ENCODE measurements around the gene NRSN2. TPM values are rescaled to one million over a fixed set of nuclear protein-coding genes. Genes with fewer than 3 reads are reported as not detected.
"Not testable (repeated sequence)": the region's sequence is repeated elsewhere in the genome, so short reads cannot be mapped to it uniquely, and the experiment has no call there.

Gene NRSN2
- polyA plus RNA-seq, 4 donors = 45.3 to 56.4 (median 49.5) TPM

DNA sequence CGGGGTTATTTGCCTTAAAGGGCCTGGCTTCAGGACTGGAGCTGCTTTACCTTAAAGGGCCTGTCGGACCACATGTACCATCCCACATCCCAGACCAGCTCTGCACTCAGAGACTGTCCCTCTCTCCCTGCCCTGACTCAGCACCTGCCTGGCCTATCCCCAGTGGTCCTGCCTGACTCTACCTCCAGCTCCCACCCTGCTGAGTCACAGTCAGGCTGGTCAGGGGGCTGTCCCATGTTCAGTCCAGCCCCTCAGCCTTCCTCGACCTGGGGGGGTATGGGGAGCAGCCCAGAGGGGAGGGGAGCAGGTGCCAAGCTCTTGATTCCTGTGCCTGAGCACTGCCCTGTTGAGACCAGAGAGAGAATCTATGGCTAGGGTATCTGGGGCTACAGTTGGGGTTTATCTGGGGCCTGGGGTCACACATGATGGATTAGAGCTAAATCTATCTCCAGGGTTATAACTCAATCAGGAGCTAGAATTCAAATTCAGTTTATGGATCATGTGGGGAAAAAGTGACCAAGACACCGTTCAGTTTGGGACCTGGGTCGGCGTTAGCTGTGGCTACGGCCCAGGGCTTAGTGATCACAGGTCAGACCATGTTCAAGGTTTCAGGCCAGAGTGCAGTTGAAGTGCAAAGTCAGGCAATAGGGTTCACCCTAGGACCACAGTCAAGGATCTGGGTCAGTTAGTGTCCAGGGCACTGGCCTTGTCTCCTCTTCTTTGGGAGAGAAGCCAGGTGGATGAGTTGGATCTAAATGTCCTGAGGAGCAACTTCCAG is 24.3 kb downstream of the NRSN2 start:
- no peak for DNase-seq (ENCODE audit: low read depth in 4 of 4, low spot score in 2 of 4)

DNA sequence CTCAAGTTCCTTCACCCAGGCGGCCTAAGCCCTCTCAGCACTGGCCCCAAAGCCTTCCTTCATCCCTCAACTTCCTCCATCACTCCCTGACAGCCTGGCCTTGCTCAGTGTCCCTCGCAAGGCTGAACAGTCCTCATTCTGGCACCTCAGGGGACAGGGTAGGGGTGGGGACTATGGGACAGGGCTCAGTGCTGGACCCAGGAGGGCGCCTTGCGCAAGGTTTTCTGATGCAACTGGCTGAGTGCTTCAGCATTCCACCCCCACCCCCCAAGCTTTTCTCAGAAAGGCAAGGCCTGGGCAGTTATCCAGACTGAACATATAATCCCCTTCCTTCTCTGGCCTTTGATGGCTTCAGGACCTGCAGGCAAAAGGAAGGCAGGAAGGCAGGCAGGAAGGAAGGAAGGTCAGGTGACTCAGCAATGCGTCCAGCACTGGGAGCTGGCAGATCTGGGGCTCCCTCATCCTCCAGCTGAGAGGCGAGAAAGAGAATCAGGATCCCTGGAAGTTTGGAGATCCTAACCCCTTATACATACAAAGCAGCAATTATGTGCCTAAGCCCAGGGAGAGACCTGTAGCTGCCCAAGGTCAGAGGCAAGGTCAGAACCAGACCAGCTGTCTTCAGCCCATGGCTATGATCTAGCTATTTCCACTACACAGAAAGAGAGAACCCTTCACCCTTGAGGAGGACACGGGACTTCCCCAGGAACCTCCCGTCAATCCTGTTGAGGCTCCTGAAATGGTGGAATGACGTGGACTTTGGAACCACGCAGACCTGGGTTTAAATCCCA is 25.0 kb downstream of the NRSN2 start:
- DNase-seq (ENCODE audit: low read depth in 4 of 4, low spot score in 2 of 4) = no peak

DNA sequence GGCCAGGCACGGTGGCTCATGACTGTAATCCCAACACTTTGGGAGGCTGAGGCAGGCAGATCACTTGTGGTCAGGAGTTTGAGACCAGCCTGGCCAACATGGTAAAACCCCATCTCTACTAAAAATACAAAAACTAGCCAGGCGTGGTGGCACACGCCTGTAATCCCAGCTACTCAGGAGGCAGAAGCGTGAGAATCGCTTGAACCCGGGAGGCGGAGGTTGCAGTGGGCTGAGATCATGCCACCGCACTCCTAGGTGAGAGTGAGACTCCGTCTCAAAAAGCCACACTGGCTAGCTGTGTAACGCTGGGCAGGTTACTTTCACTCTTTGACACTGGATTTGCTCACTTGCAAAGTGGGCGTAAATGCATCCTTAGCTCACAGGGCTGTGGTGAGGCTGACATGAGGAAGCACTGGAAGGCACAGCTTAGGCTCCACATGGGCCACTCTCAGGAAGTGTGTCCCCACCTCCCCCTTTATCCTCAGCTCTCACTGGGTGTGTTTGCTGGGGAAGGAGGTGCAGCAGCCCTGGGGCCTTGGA is 25.7 kb downstream of the NRSN2 start:
- DNase-seq (ENCODE audit: low read depth in 4 of 4, low spot score in 2 of 4) = not testable (repeated sequence)

DNA sequence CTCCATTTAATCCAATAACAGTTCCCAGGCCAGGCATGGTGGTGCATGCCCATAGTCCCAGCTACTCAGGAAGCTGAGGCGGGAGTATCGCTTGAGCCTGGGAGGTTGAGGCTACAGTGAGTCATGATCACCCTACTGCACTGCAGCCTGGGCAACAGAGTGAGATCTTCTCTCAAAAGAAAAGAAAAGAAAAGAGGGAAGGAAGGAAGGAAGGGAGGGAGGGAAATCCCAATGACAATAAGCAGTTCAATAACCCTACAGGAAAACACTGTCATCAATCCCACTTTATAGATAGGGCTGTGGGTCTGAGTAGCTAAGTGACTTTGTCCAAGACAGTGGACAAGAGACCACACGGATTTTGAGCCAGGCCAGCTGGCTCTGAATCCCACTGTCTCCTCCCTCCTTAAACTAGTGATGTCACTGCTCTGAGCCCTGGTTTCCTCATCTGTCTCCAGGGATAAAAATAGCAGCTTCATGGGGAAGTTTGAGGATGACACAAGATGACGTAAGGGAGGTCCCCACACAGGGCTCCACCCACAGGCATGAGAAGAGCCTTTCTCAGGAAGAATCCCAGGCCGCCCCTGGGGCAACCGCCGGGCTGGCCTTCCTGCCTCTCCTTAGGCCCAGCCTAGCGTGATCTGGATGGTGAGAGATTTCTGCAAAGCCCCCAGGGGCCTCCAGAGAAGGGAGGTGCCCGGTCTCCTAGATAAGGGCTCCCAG is 26.4 kb downstream of the NRSN2 start:
- no peak for DNase-seq (ENCODE audit: low read depth in 4 of 4, low spot score in 2 of 4)

DNA sequence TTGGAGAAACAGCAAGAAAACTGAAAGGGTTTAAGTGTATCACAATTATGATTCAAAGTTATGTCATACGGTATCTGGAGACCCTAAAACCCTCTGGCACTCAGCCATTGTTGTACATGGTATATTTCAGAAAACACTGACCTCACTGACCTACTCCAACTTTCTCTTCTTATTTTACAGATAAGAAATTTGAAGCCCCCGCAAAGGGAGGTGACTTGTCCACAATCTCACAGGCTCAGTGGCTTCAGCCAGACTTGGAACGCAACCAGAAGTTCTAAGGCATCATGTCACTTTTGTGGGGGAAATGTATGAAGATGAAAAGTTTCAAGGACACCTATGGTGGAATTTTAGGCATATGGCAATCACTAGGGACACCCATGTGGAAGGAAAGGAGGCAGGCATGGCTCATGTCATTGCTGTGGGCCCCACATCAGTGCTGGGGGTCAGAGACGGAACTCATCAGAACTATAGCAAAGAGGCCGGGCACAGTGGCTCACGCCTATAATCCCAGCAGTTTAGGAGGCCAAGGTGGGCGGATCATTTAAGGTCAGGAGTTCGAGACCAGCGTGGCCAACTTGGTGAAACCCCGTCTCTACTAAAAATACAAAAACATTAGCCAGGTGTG is 28.5 kb downstream of the NRSN2 start:
- no peak for DNase-seq (ENCODE audit: low read depth in 4 of 4, low spot score in 2 of 4)

DNA sequence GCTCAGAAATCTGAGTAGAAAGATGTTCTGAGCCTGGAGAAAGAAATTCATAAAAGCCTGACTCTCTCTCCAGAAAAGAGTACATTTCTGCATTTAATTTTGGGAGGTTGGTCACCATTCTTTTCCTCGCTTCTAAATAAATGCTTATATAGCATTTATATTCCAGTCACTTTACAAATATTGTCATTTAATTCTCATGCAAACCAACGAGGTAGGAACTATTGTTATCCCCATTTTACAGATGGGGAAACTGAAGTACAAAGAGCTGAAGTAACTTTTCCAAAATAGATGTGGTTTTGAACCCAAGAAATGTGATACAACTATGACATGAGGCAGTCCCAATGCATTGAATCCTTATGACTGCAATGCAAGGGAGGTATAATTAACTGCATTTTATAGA is 29.2 kb downstream of the NRSN2 start:
- DNase-seq (ENCODE audit: low read depth in 4 of 4, low spot score in 2 of 4) = no peak

DNA sequence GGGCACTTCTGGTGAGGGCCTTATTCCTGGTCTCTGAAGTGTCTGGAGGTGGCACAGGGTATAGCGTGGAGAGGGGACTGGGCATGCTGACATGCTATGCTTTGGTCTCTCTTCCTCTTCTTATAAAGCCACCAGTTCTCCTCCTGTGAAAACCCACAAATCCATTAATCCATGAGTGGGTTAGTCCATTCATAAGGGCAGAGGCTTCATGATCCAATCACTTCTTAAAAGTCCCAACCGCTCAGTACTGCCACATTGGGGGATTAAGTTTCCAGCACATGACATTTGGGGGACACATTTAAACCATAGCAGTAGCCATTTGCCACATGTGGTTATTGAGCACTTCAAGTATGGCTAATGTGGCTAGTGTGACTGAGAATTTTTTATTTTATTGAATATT is 29.8 kb downstream of the NRSN2 start:
- DNase-seq (ENCODE audit: low read depth in 4 of 4, low spot score in 2 of 4) = no peak

DNA sequence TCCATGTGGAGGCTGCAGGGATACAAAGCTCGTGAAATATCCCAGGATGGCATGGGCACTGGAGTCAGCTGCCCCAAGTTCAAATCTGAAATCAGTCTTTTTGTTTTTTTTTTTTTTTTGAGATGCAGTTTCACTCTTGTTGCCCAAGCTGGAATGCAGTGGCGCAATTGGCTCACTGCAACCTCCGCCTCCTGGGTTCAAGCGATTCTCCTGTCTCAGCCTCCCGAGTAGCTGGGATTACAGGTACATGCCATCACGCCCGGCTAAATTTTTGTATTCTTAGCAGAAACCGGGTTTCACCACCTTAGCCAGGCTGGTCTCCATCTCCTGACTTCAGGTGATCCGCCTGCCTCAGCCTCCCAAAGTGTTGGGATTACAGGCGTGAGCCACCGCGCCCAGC is 30.7 kb downstream of the NRSN2 start:
- not testable (repeated sequence) for DNase-seq (ENCODE audit: low read depth in 4 of 4, low spot score in 2 of 4)

DNA sequence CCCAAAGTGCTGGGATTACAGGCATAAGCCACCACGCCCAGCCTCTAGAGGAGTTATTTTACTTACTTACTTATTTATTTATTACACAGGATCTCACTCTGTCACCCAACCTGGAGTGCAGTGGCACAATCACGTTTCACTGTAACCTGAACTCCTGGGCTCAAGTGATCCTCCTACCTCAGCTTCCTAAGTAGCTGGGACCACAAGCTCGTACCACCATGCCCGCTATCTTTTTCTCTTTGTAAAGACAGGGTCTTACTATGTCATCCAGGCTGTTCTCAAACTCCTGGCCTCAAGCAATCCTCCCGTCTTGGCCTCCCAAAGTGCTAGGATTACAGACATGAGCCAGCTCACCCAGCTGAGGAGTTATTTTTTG is 32.0 kb downstream of the NRSN2 start:
- no peak for DNase-seq (ENCODE audit: low read depth in 4 of 4, low spot score in 2 of 4)

DNA sequence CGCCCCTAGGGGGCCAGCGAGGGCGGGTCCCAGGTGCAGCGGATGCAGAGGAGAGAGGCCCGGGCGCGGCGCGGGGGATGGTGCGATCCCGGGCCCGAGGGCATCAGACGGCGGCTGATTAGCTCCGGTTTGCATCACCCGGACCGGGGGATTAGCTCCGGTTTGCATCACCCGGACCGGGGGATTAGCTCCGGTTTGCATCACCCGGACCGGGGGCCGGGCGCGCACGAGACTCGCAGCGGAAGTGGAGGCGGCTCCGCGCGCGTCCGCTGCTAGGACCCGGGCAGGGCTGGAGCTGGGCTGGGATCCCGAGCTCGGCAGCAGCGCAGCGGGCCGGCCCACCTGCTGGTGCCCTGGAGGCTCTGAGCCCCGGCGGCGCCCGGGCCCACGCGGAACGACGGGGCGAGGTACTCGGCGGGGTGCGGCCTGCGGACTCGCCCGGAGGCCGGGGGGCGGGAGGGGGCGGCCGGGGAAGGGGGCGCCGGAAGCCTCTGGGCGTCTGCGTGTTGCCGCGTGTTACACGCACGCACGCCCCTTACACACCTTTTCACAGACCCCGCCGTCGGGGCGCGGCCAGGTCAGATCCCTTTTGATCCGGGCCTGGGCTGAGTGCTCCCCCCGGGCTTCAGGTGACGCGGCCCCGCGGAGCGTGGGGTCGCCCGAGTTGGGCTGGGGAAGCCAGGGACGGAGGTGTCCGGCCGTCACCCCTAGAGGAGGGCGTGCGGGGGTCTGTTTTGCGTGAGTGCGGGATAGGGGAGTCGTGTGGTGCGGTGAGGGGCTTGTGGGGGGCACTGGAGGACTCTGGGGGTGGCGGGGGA is 34.1 kb downstream of the NRSN2 start:
- no peak for DNase-seq (ENCODE audit: low read depth in 4 of 4, low spot score in 2 of 4)

DNA sequence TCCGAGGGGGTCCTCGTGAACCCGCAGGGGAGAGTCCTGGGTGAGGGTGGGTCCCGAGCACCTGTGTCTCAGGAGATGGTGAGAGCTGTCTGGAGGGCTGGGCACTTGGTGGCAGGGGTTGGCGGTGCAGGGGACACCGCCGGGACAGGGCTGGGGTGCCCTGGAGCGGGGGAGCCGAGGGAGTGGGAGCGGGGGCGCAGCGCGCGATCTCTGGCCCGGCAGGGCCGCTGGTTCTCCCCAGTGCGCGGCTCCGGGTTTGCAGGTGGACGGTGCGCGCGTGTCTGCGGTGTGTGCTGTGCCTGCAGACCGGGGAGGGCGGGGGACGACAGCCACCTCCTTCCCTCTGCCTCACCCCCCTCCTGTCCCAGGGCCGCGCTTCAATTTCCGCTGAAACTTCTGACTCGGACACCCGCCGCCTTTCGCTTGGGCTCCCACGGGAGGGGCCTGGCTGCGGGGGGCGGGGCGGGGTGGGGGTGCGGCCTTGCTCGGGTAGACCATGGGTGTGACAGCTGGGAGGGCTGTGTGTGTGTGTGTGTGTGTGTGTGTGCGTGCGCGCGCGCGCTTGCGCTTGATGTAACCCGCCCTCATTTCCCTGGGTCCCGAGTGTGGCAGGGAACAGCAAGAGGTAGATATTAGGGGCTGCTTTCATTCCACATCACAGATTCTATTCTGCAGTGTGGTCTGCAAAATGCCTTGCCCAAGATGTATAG is 34.8 kb downstream of the NRSN2 start:
- DNase-seq (ENCODE audit: low read depth in 4 of 4, low spot score in 2 of 4) = no peak

DNA sequence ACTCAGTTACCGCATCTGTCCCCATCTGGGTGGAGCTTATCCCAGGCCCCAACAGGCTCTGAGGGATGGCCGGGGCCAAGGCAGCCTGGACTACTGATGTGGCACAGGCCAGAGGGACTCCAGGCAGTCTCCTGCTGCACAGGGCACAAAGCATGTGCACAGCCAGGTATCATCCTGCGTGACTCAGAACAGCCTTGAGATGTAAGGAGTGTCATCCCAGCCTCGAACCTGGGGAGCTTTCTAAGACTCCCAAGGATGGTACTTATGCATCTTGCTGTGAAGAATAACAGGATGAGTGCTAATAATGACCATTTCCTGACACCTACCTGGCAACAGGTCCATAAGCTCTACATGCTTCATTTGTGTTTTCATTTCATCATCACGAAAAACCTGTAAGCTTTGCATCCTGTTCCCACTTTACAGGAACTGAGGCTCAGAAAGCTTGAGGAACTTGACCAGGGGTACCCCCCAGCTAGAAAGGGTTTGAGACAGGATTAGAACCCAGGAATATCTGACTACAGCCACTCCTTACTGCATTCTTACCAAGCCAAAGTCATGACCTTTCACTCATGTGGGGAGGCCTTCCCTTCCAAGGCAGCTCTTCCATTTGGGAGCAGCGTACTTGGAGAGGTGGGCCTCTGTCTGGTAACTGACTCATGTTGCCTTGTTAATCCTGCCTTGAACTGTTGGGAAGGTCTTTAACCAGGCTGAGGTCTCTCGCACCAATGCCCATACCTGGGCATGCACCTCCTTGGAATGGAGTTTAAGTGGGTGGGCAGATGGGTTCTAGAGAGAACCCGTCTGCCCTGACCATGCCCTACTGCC is 35.6 kb downstream of the NRSN2 start:
- DNase-seq (ENCODE audit: low read depth in 4 of 4, low spot score in 2 of 4) = no peak

DNA sequence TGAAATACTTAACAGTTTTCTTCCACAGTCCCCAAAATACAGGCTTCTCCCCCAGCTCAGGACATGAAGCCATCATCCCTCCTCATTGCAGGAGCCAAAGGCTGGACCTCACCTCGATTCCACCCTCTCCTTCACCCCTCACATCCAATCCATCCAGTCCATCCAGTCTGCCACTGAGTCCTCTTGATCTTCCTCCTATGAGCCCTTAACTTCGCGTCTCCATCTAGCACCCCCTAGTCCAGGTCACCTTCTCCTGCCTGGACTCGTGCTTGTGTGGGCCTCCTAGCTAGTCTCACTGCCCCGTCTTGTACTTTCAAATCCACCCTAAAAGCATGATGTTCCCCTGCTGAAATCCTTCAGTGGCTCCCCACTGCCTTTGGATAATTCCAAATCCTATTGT is 37.0 kb downstream of the NRSN2 start:
- DNase-seq (ENCODE audit: low read depth in 4 of 4, low spot score in 2 of 4) = no peak

DNA sequence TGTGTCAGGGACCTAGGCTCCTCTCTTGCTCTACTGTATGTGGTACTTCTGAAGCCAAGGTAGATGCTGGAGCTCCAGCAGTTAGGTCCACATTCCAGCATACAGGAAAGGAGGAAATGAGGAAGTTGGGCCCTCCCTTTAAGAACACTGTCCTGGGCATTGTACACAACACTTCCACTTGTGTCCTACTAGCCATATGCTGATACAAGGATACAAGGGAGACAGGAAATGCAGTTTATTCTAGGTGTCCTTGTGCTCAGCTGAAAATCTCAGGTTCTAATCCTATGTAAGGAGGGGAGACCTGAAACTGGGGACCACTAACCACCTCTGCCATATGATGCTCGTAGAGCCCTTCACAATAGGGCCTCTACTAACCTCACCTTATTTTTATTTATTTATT is 37.8 kb downstream of the NRSN2 start:
- no peak for DNase-seq (ENCODE audit: low read depth in 4 of 4, low spot score in 2 of 4)

DNA sequence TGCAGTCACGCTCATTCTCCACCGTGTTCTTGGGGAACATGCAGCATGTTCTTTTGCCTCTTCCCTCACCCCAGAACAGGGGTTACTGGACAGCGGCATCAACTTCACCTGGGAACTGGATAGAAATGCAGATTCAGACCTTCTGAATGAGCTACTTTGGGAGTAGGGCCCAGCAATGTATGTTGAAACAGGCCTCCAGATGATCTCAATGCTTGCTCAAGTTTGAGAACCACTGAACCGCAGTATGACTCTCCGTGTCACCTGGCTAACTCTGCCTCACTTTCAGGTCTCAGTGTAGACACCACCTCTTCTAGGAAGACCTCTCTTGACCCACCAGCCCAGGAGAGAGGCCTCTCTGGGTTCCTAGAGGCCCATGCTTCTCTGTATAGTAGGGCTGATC is 38.5 kb downstream of the NRSN2 start:
- DNase-seq (ENCODE audit: low read depth in 4 of 4, low spot score in 2 of 4) = no peak

DNA sequence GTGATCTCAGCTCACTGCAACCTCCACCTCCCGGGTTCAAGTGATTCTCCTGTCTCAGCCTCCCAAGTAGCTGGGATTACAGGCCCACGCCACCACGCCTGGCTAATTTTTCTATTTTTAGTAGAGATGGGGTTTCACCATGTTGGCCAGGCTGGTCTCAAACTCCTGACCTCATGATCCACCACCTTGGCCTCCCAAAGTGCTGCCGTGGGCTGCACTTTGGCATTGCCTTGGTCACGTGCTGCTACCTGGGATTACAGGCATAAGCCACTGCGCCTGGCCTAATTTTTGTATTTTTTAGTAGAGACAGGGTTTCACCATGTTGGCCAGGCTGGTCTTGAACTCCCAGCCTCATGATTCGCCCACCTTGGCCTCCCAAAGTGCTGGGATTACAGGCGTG is 39.7 kb downstream of the NRSN2 start:
- not testable (repeated sequence) for DNase-seq (ENCODE audit: low read depth in 4 of 4, low spot score in 2 of 4)

DNA sequence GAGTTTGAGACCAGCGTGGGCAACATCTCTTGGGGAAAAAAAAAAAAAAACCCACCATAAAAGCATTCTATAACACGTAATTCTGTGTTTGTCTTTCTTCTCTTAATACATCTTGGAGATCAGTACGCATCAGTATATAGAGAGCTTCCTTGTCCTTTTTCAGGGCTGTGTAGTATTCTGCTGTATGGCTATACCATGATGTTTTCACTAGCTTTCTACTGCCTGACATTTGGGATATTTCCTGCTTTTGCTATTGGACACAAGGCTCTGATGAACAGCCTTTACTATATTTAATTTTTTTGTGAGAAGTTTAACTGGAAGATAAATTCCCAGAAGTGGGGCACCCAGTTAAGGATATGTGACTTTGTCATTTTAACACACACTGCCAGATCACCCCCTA is 40.6 kb downstream of the NRSN2 start:
- DNase-seq (ENCODE audit: low read depth in 4 of 4, low spot score in 2 of 4) = no peak
